ENCODE results near the gene RNGTT. TPM values are rescaled to one million over a fixed set of nuclear protein-coding genes. Genes with fewer than 3 reads are reported as not detected.

The RNGTT gene
- total RNA-seq, 4 donors from 2014 or later, result 13.9 to 20.5 (median 18.4) TPM

DNA sequence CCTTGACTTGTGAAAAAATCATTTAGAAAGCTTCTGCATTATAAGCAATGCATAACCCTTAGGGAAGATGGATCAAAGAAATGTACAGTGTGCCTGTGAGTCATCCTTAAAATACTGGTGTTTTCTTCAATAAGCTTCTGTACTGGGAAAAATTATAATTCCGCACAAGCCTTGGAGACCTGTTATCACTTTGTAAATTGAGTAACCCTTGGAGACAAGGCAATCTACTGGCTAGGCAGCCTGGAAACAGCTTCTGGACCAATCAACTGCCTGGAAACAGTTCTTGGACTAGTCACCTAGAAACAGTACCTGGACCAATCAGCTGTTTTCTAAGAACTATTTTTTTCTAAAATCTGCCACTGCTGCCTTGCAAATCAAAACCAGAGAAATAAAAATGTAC is 25.8 kb upstream of the RNGTT start:
- no peaks in the 10 kb centered on the region for H3K9me3 ChIP-seq
- no peaks in the 10 kb centered on the region for H3K4me1 ChIP-seq
- TF ChIP-seq CTCF (IDR thresholded peaks at IDR 0.05) (no peak), EP300 (IDR thresholded peaks at IDR 0.05) (no peak), POLR2A (IDR thresholded peaks at IDR 0.05) (no peak)
- no peak overlapping the region for H3K27ac ChIP-seq
- no peaks in the 10 kb centered on the region for H3K27me3 ChIP-seq
- H3K36me3 ChIP-seq, result no peaks in the 10 kb centered on the region
- no peak overlapping the region for H3K4me3 ChIP-seq
- 27 to 33% methylated on average over 1 of the region's 1 CpG for WGBS, 2 donors
- DNase-seq (ENCODE audit: low spot score in 2 of 2), result no peak

- no peaks in the 10 kb centered on the region for H3K9me3 ChIP-seq
- no peak for DNase-seq (ENCODE audit: low spot score in 2 of 2)
- H3K4me3 ChIP-seq, result no peak overlapping the region
- TF ChIP-seq CTCF (IDR thresholded peaks at IDR 0.05), result no peak
- no peak for TF ChIP-seq POLR2A (IDR thresholded peaks at IDR 0.05)
- no peak for TF ChIP-seq EP300 (IDR thresholded peaks at IDR 0.05)
- 59% methylated on average over 2 of the region's 2 CpGs for WGBS, 2 donors
- no peak overlapping the region for H3K27ac ChIP-seq
- H3K36me3 ChIP-seq, result no peaks in the 10 kb centered on the region
- peaks cover 0 to 6% (median 2%) of the 10 kb centered on the region in 4 donors for H3K4me1 ChIP-seq
- no peaks in the 10 kb centered on the region for H3K27me3 ChIP-seq
These were observed 24.5 kb upstream of the RNGTT start for GRCh38 chr6:88987922-88988321.

- Histone ChIP-seq H3K9me3 (no peaks in the 10 kb centered on the region), H3K4me3 (no peak overlapping the region), H3K4me1 (peaks cover 0 to 8% (median 3%) of the 10 kb centered on the region in 4 donors), H3K27ac (no peak overlapping the region), H3K27me3 (no peaks in the 10 kb centered on the region), H3K36me3 (no peaks in the 10 kb centered on the region)
- TF ChIP-seq POLR2A (IDR thresholded peaks at IDR 0.05) (no peak), CTCF (IDR thresholded peaks at IDR 0.05) (no peak), EP300 (IDR thresholded peaks at IDR 0.05) (no peak)
- DNase-seq (ENCODE audit: low spot score in 2 of 2), result no peak
These were observed 22.5 kb upstream of the RNGTT start for GRCh38 chr6:88985901-88986300.

GRCh38 chr6:88984606-88985005 is 21.2 kb upstream of the RNGTT start:
- H3K36me3 ChIP-seq, result no peaks in the 10 kb centered on the region
- H3K27ac ChIP-seq, result no peak overlapping the region
- no peaks in the 10 kb centered on the region for H3K27me3 ChIP-seq
- 93 to 95% methylated on average over 5 of the region's 5 CpGs for WGBS, 2 donors
- H3K9me3 ChIP-seq, result no peaks in the 10 kb centered on the region
- no peak overlapping the region for H3K4me3 ChIP-seq
- peaks cover 0 to 8% (median 3%) of the 10 kb centered on the region in 4 donors for H3K4me1 ChIP-seq
- TF ChIP-seq CTCF (IDR thresholded peaks at IDR 0.05), result no peak
- TF ChIP-seq EP300 (IDR thresholded peaks at IDR 0.05), result no peak
- no peak for TF ChIP-seq POLR2A (IDR thresholded peaks at IDR 0.05)
- no peak for DNase-seq (ENCODE audit: low spot score in 2 of 2)

DNA sequence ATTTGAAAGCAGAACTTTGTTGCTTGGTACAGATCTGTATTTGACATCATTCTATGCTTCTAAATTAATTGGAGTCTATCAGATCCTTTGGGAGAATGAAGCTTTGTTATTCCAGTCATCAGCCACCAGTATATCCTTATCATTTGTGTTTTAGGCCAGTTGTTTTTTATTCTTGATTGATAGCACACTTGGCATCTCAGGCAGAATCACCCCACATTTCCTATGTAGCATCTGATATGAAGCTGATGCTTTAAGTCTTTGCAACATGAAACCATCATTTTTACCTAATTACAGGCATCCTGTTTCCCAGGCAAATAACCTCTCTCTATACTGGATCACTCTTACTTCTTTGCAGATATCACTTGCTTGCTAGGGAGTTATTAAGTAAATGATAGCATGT is 20.7 kb upstream of the RNGTT start:
- TF ChIP-seq EP300 (IDR thresholded peaks at IDR 0.05) (no peak), POLR2A (IDR thresholded peaks at IDR 0.05) (no peak), CTCF (IDR thresholded peaks at IDR 0.05) (no peak)
- Histone ChIP-seq H3K27me3 (no peaks in the 10 kb centered on the region), H3K36me3 (no peaks in the 10 kb centered on the region), H3K4me1 (peaks cover 0 to 8% (median 3%) of the 10 kb centered on the region in 4 donors), H3K9me3 (no peaks in the 10 kb centered on the region), H3K27ac (no peak overlapping the region), H3K4me3 (no peak overlapping the region)
- DNase-seq (ENCODE audit: low spot score in 2 of 2), result no peak
